CD4-positive, CD25-positive, alpha-beta regulatory T cell (primary cell): ENCODE data around the gene ZSWIM5. TPM values are rescaled to one million over a fixed set of nuclear protein-coding genes. Genes with fewer than 3 reads are reported as not detected.

Experiments used
- ATAC-seq, 2 donors: fragments of 150-1000 bp; cut with Tn5 transposase; one replicate each; pipeline ENCODE4 v1.10.0; 2021; ENCODE audit warnings: low read depth in 2 of 2, moderate number of reproducible peaks in 2 of 2, moderate library complexity in 1 of 2
- DNase-seq, 3 donors: peaks; one replicate each; pipeline versions ENCODE4 v3.0.0 to v3.0.0-alpha.2; 2012 to 2022; ENCODE audit warnings: mixed read lengths in 1 of 3
- H3K27ac ChIP-seq: one replicate; pipeline ENCODE4 v1.7.0; 2013; ENCODE audit warnings: mild to moderate bottlenecking, low read length; ENCODE audit not compliant: insufficient read depth, poor library complexity, severe bottlenecking
- H3K27me3 ChIP-seq: one replicate; pipeline ENCODE4 v1.7.0; 2013; ENCODE audit warnings: low read length; ENCODE audit not compliant: control insufficient read depth, insufficient read depth
- H3K36me3 ChIP-seq: one replicate; pipeline ENCODE4 v1.7.0; 2013; ENCODE audit warnings: mild to moderate bottlenecking, low read length, moderate library complexity; ENCODE audit not compliant: control insufficient read depth, insufficient read depth
- H3K4me1 ChIP-seq: 2 replicates; pipeline ENCODE4 v1.7.0; 2013; ENCODE audit warnings: mild to moderate bottlenecking, low read length; ENCODE audit not compliant: insufficient read depth, control insufficient read depth, poor library complexity, severe bottlenecking
- H3K4me3 ChIP-seq: one replicate; pipeline ENCODE4 v1.7.0; 2013; ENCODE audit warnings: low read depth, mild to moderate bottlenecking, low read length, moderate library complexity
- H3K9me3 ChIP-seq, 2 experiments: 1 replicate in 1 of 2; 2 replicates in 1 of 2; pipeline ENCODE4 v1.7.0; 2013; ENCODE audit warnings: low read length in 2 of 2, mild to moderate bottlenecking in 1 of 2, moderate library complexity in 1 of 2; ENCODE audit not compliant: control insufficient read depth in 2 of 2
- H3K27ac Mint-ChIP-seq, 3 donors: one replicate each; pipeline ENCODE4 v1.8.0; 2020 to 2022; ENCODE audit warnings: mild to moderate bottlenecking in 3 of 3, mixed read lengths in 3 of 3, moderate library complexity in 2 of 3
- H3K27me3 Mint-ChIP-seq: one replicate; pipeline ENCODE4 v1.8.0; 2022; ENCODE audit warnings: mild to moderate bottlenecking, mixed read lengths
- H3K36me3 Mint-ChIP-seq: one replicate; pipeline ENCODE4 v1.8.0; 2020; ENCODE audit warnings: mixed read lengths
- H3K4me1 Mint-ChIP-seq, 4 donors: one replicate each; pipeline ENCODE4 v1.8.0; 2020 to 2022; ENCODE audit warnings: mixed read lengths in 4 of 4, mild to moderate bottlenecking in 1 of 4
- H3K4me3 Mint-ChIP-seq, 4 donors: one replicate each; pipeline ENCODE4 v1.8.0; 2020 to 2022; ENCODE audit warnings: mild to moderate bottlenecking in 4 of 4, mixed read lengths in 4 of 4, moderate library complexity in 3 of 4
- H3K9me3 Mint-ChIP-seq, 7 donors: one replicate each; pipeline ENCODE4 v1.8.0; 2020 to 2022; ENCODE audit warnings: mixed read lengths in 7 of 7, mild to moderate bottlenecking in 3 of 7, moderate library complexity in 2 of 7
- polyA plus RNA-seq, 4 donors: library from polyadenylated mRNA; unstranded; fragments of 300-500 nt; fragmentation: Illumina TruSeq; gene quantifications; one replicate each; pipeline ENCODE4 v1.2.3, GENCODE V29; 2021
- total RNA-seq: library from RNA; stranded (reverse); gene quantifications from one replicate; pipeline ENCODE4 v1.2.3, GENCODE V29; 2022

ZSWIM5 gene
- total and polyA plus RNA-seq, 5 donors from 2014 or later: 0.09 to 0.23 (median 0.10) TPM; not detected in 1

GRCh38 chr1:45057542-45057941, 148.9 kb downstream of the ZSWIM5 start:
- ATAC-seq (no peak), DNase-seq (no peak)
- H3K4me3 ChIP-seq: no peak overlapping the region
- Mint-ChIP-seq H3K4me3 (no peak overlapping the region), H3K27ac (no peak overlapping the region), H3K27me3 (peaks cover 14% of the 10 kb centered on the region), H3K36me3 (no peaks in the 10 kb centered on the region), H3K4me1 (no peaks in the 10 kb centered on the region), H3K9me3 (no peaks in the 10 kb centered on the region)
- no peaks in the 10 kb centered on the region for H3K27me3 ChIP-seq
- no peaks in the 10 kb centered on the region for H3K9me3 ChIP-seq
- H3K27ac ChIP-seq: no peak overlapping the region
- H3K4me1 ChIP-seq: no peaks in the 10 kb centered on the region
- H3K36me3 ChIP-seq: no peaks in the 10 kb centered on the region

GRCh38 chr1:45051005-45051772, 155.2 kb downstream of the ZSWIM5 start:
- peak overlapping the region; percentile 81 to 92 (median 85) for H3K27ac Mint-ChIP-seq
- peak overlapping the region; percentile 13 to 94 (median 76) for H3K4me3 Mint-ChIP-seq
- peak overlapping the region; percentile 21 for H3K27ac ChIP-seq

DNA sequence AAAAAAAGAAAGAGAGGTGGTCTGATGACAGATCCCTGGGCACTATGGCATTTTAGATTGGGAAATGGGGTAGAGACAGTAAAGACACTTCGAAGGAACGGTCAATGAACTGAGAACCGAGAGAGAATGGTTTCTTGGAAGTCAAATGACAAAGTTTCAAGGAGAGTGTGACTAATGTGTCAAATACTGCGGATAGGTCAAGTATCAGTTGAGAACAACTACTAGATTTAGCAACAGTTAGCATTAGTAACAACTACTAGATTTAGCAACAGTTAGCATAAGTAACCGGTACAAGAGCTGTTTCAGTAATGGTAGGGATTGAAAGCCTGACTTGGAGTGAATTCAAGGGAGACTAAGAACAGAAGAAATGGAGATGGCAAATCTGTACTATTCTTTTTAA, 159.4 kb downstream of the ZSWIM5 start:
- Histone ChIP-seq H3K36me3 (no peaks in the 10 kb centered on the region), H3K9me3 (no peaks in the 10 kb centered on the region), H3K4me3 (no peak overlapping the region), H3K27ac (no peak overlapping the region), H3K27me3 (peaks cover 2% of the 10 kb centered on the region), H3K4me1 (peaks cover 12% of the 10 kb centered on the region)
- Mint-ChIP-seq H3K9me3 (no peaks in the 10 kb centered on the region), H3K27me3 (peaks cover 10% of the 10 kb centered on the region), H3K36me3 (no peaks in the 10 kb centered on the region), H3K4me3 (no peak overlapping the region), H3K4me1 (peaks cover 4 to 16% (median 11%) of the 10 kb centered on the region in 4 donors), H3K27ac (no peak overlapping the region)
- ATAC-seq: no peak
- DNase-seq: no peak

More at GRCh38 chr1:45051005-45051772, 155.2 kb downstream of the ZSWIM5 start:
- Mint-ChIP-seq H3K36me3 (no peaks in the 10 kb centered on the region), H3K27me3 (peaks cover 11% of the 10 kb centered on the region), H3K9me3 (no peaks in the 10 kb centered on the region), H3K4me1 (peaks cover 4 to 16% (median 11%) of the 10 kb centered on the region in 4 donors)
- Histone ChIP-seq H3K36me3 (no peaks in the 10 kb centered on the region), H3K4me1 (peaks cover 12% of the 10 kb centered on the region), H3K4me3 (peak overlapping the region; percentile 70), H3K9me3 (no peaks in the 10 kb centered on the region), H3K27me3 (no peaks in the 10 kb centered on the region)
- ATAC-seq (peak; percentile 16 to 78), DNase-seq (peak in 2 of 3 donors; percentile 8 to 53)

GRCh38 chr1:45044916-45045315, 161.5 kb downstream of the ZSWIM5 start:
- ATAC-seq: no peak

GRCh38 chr1:45043094-45043493, 163.3 kb downstream of the ZSWIM5 start:
- H3K27ac Mint-ChIP-seq: no peak overlapping the region
- peaks cover 2% of the 10 kb centered on the region for H3K27me3 ChIP-seq

More at GRCh38 chr1:45044916-45045315, 161.5 kb downstream of the ZSWIM5 start:
- no peak for DNase-seq
- Histone ChIP-seq H3K36me3 (no peaks in the 10 kb centered on the region), H3K27me3 (peaks cover 2% of the 10 kb centered on the region), H3K9me3 (no peaks in the 10 kb centered on the region), H3K4me1 (no peaks in the 10 kb centered on the region), H3K4me3 (no peak overlapping the region), H3K27ac (no peak overlapping the region)
- no peak overlapping the region for H3K27ac Mint-ChIP-seq
- no peak overlapping the region for H3K4me3 Mint-ChIP-seq
- peaks cover 5% of the 10 kb centered on the region for H3K27me3 Mint-ChIP-seq
- H3K36me3 Mint-ChIP-seq: no peaks in the 10 kb centered on the region
- H3K4me1 Mint-ChIP-seq: peaks cover 0 to 2% (median 0%) of the 10 kb centered on the region in 4 donors
- no peaks in the 10 kb centered on the region for H3K9me3 Mint-ChIP-seq

GRCh38 chr1:45040297-45040696, 166.1 kb downstream of the ZSWIM5 start:
- H3K4me3 ChIP-seq: no peak overlapping the region
- Mint-ChIP-seq H3K9me3 (no peaks in the 10 kb centered on the region), H3K27ac (no peak overlapping the region), H3K4me1 (no peaks in the 10 kb centered on the region), H3K36me3 (no peaks in the 10 kb centered on the region), H3K27me3 (peaks cover 5% of the 10 kb centered on the region), H3K4me3 (no peak overlapping the region)
- no peaks in the 10 kb centered on the region for H3K4me1 ChIP-seq
- no peaks in the 10 kb centered on the region for H3K9me3 ChIP-seq
- H3K36me3 ChIP-seq: no peaks in the 10 kb centered on the region
- no peak for DNase-seq
- H3K27me3 ChIP-seq: no peaks in the 10 kb centered on the region
- H3K27ac ChIP-seq: no peak overlapping the region
- ATAC-seq: no peak

More at GRCh38 chr1:45043094-45043493, 163.3 kb downstream of the ZSWIM5 start:
- no peaks in the 10 kb centered on the region for H3K36me3 ChIP-seq
- H3K4me1 Mint-ChIP-seq: no peaks in the 10 kb centered on the region
- peaks cover 5% of the 10 kb centered on the region for H3K27me3 Mint-ChIP-seq
- no peak overlapping the region for H3K4me3 ChIP-seq
- DNase-seq: no peak
- H3K4me1 ChIP-seq: no peaks in the 10 kb centered on the region
- no peaks in the 10 kb centered on the region for H3K9me3 Mint-ChIP-seq
- no peak overlapping the region for H3K4me3 Mint-ChIP-seq
- H3K36me3 Mint-ChIP-seq: no peaks in the 10 kb centered on the region
- no peaks in the 10 kb centered on the region for H3K9me3 ChIP-seq
- ATAC-seq: no peak
- H3K27ac ChIP-seq: no peak overlapping the region

GRCh38 chr1:45038661-45039364, 167.6 kb downstream of the ZSWIM5 start:
- DNase-seq (no peak), ATAC-seq (no peak)
- no peaks in the 10 kb centered on the region for H3K4me1 Mint-ChIP-seq
- H3K27me3 ChIP-seq: no peaks in the 10 kb centered on the region
- no peak overlapping the region for H3K4me3 Mint-ChIP-seq
- H3K9me3 Mint-ChIP-seq: no peaks in the 10 kb centered on the region
- no peak overlapping the region for H3K4me3 ChIP-seq
- H3K27me3 Mint-ChIP-seq: peaks cover 13% of the 10 kb centered on the region
- no peak overlapping the region for H3K27ac Mint-ChIP-seq
- H3K27ac ChIP-seq: no peak overlapping the region
- no peaks in the 10 kb centered on the region for H3K4me1 ChIP-seq
- H3K36me3 Mint-ChIP-seq: no peaks in the 10 kb centered on the region
- no peaks in the 10 kb centered on the region for H3K36me3 ChIP-seq
- H3K9me3 ChIP-seq: no peaks in the 10 kb centered on the region
